Epidermal melanocyte (primary cell): ENCODE measurements around the gene PLCXD3.

Source experiments
- DNase-seq: peaks from one replicate; pipeline ENCODE4 v3.0.0; 2011; ENCODE audit warnings: low spot score; ENCODE audit not compliant: insufficient read length

Gene PLCXD3

GRCh38 chr5:41289970-41290464 lies 220.4 kb downstream of the PLCXD3 start:
- DNase-seq = no peak

GRCh38 chr5:41286696-41287095 lies 223.7 kb downstream of the PLCXD3 start:
- DNase-seq = no peak

- no peak for DNase-seq
Observed at GRCh38 chr5:41286165-41286564, 224.2 kb downstream of the PLCXD3 start.

GRCh38 chr5:41284938-41285337 lies 225.5 kb downstream of the PLCXD3 start:
- DNase-seq = no peak

DNA sequence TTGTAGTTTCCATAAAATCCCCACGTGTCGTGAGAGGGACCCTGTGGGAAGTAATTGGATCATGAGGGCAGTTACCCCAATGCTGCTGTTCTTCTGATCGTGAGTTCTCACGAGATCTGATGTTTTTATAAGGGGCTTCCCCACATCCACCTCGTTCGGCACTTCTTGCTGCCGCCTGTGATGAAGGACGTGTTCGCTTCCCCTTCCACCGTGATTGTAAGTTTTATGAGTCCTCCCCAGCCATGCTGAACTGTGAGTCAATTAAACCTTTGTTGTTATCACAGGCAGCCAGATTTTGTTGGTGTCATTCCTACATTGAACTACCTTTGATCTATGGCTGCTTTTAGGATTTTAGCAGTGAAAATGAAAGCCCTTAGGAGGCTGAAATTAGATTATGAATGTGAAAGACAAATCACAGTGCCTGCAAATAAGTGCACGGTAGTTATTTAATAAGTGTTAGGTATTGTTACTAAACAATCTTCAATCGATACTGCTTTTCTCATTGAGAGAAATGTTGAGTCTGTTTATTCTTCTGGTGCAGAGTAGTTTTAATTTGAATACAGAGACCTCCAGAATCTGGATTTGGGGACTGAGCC lies 229.1 kb downstream of the PLCXD3 start:
- no peak for DNase-seq

DNA sequence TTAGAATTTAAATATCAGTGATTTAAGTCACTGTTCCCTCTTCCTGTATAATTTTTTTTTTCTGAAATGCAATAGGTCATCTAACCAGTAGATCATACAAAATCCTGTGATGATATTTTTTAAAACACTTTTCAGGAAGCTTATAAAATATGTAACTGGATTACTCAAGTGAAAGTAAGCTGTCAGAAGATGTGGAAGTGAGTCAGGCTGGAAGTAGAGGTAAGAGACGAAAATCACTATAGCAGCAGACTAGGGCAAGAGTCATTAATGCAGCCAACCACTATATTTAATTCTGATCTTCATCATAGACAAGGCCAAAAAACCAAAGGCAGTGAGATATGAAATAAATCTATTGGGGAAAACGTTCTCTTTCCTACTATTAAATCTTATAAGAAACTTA lies 231.4 kb downstream of the PLCXD3 start:
- DNase-seq = no peak

GRCh38 chr5:41277476-41278245 lies 232.7 kb downstream of the PLCXD3 start:
- DNase-seq = no peak

DNA sequence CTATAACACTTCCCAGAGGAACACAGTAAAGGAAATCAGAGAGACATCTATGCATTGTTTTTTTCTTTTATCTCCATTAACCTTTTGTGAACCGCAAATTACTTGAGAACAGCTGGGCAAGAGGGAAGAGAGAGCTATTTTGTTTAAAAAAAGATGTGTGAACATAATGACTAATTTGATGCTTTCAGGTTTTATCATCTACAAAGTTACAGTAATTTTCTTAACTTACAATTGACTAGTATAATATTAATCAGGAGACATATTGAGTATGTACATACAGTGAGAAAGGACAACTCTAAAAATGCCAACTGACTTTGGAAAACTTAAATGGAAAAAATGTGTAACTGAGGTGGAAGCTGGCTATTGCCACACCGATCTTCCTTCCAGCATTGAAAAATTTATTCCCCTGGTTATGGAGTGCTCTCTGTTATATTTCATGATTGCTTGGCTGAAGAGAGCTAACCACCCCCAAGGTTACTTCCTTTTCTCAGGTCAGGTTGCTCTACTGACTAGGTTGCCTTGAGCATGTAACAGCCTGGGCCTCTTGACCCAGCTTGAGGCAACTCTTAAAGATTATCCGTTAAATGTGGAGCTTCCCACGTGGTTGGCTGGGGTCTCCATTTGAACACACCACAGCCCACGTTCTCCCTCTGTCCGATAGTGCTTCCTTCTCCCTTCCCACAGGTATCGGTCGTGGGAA lies 234.4 kb downstream of the PLCXD3 start:
- no peak for DNase-seq

GRCh38 chr5:41270423-41271251 lies 239.8 kb downstream of the PLCXD3 start:
- DNase-seq = peak; percentile 57

GRCh38 chr5:41268894-41269293 lies 241.5 kb downstream of the PLCXD3 start:
- DNase-seq = no peak

- no peak for DNase-seq
Observed at GRCh38 chr5:41266377-41266776, 244.0 kb downstream of the PLCXD3 start.

- no peak for DNase-seq
Observed at GRCh38 chr5:41264019-41264418, 246.4 kb downstream of the PLCXD3 start.

DNA sequence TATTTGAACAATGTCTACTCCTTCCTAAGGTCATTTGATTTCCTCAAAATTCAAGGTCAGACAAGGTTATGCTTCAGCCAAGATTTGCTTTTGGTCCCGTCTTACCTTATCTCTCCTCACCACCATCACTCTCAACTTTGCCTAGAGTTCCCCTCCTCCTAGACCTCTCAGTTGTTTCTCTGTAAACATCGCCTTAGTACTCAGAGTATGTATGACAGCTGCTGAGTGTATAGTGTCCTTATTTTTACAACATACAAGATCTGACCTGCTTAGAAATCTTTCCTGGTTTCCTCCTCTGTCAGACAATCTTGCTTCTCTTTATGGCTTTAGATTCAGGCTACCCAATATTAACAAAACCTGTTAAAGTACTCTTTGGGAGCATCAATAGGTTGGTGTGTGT lies 247.1 kb downstream of the PLCXD3 start:
- DNase-seq = no peak
